K562 (cell line): ENCODE measurements around the gene SND1. TPM values are rescaled to one million over a fixed set of nuclear protein-coding genes. Genes with fewer than 3 reads are reported as not detected.

ENCODE experiments used
- ATAC-seq: fragments of 200-7000 bp; cut with Tn5 transposase; 3 replicates; pipeline ENCODE4 v1.9.1; 2020; ENCODE audit warnings: moderate library complexity
- BruUV-seq: library from RNA; stranded (reverse); fragments of 400-500 nt; replicated peaks from 2 replicates; lab custom pipeline; 2021; lab: Mats Ljungman, UMichigan
- CTCF ChIA-PET: fragments of 300-600 bp; formaldehyde crosslinking; extraction: SDS; loops from one replicate; lab custom pipeline; 2021; ENCODE audit warnings: low intra/inter-chr PET ratio; lab: Yijun Ruan, JAX
- POLR2A ChIA-PET: fragments of 300-600, 350-650 bp; sonication (Branson Sonifier 250); formaldehyde crosslinking; extraction: SDS; loops from one replicate; lab custom pipeline; 2021; ENCODE audit warnings: antibody characterized with exemption, inconsistent platforms; lab: Yijun Ruan, JAX
- DNase-seq, 4 experiments: peaks; one replicate each; pipeline versions ENCODE4 v3.0.0 to v3.0.0-alpha.2; 2011 to 2018; ENCODE audit warnings: low spot score in 3 of 4, mixed read lengths in 3 of 4; ENCODE audit errors: extremely low read depth in 1 of 4
- FAIRE-seq: peaks from 2 replicates; lab custom pipeline; 2011; peaks lifted over from hg19 to GRCh38; lab: Jason Lieb, UNC
- H2AFZ ChIP-seq: 2 replicates; pipeline ENCODE4 v1.6.0; 2011; ENCODE audit warnings: low read depth, low read length, control low read depth, inconsistent platforms
- H3K27ac ChIP-seq: fragments of 200-600 bp; 3 replicates; pipeline ENCODE4 v1.8.0; 2011; ENCODE audit warnings: low read depth, mild to moderate bottlenecking, control low read depth, inconsistent platforms, low read length, moderate library complexity, mixed read lengths; ENCODE audit errors: extremely low read depth
- H3K27me3 ChIP-seq, 2 experiments: fragments of 300-600 bp in 1 of 2; 2 replicates in 1 of 2; 3 replicates in 1 of 2; pipeline versions ENCODE4 v1.6.0 to v1.8.0; 2011; ENCODE audit warnings: inconsistent platforms in 2 of 2, low read length in 2 of 2, mild to moderate bottlenecking in 1 of 2, mixed read lengths in 1 of 2, moderate library complexity in 1 of 2; ENCODE audit not compliant: control insufficient read depth in 2 of 2, insufficient read depth in 2 of 2
- H3K36me3 ChIP-seq: fragments of 300-600 bp; 3 replicates; pipeline ENCODE4 v1.8.0; 2011; ENCODE audit warnings: mild to moderate bottlenecking, low read length, inconsistent platforms; ENCODE audit not compliant: control insufficient read depth, insufficient read depth
- H3K4me1 ChIP-seq, 2 experiments: fragments of 200-600 bp in 1 of 2; replicated peaks in 1 of 2; 2 replicates in 1 of 2; 3 replicates in 1 of 2; pipeline versions ENCODE4 v1.5.1 to v1.8.0; 2011; ENCODE audit warnings: inconsistent platforms in 2 of 2, low read length in 2 of 2, mild to moderate bottlenecking in 1 of 2, mixed read lengths in 1 of 2, moderate library complexity in 1 of 2; ENCODE audit not compliant: control insufficient read depth in 2 of 2, insufficient read depth in 2 of 2
- H3K4me2 ChIP-seq: 2 replicates; pipeline ENCODE4 v1.6.1; 2011; ENCODE audit warnings: low read length, control low read depth, inconsistent platforms, mixed read lengths; ENCODE audit not compliant: insufficient read depth
- H3K4me3 ChIP-seq: fragments of 200-600 bp; sonication (generic), shearing (Covaris generic); 2 replicates; pipeline ENCODE4 v1.5.1; 2016; ENCODE audit warnings: control low read depth, inconsistent platforms
- H3K79me2 ChIP-seq: fragments of 200-600 bp; 3 replicates; pipeline ENCODE4 v1.8.0; 2011; ENCODE audit warnings: low read length, inconsistent platforms; ENCODE audit not compliant: control insufficient read depth, insufficient read depth
- H3K9ac ChIP-seq, 2 experiments: 2 replicates each; pipeline versions ENCODE4 v1.6.0 to v1.6.1; 2011; ENCODE audit warnings: low read depth in 2 of 2, low read length in 2 of 2, control low read depth in 1 of 2, inconsistent platforms in 1 of 2, mild to moderate bottlenecking in 1 of 2, mixed read lengths in 1 of 2; ENCODE audit not compliant: insufficient read depth in 1 of 2
- H3K9me1 ChIP-seq: one replicate; pipeline ENCODE4 v1.6.0; 2011; ENCODE audit warnings: inconsistent platforms, mild to moderate bottlenecking, low read length, moderate library complexity; ENCODE audit not compliant: control insufficient read depth, insufficient read depth
- H3K9me3 ChIP-seq: replicated peaks from 2 replicates; pipeline ENCODE4 v1.5.1; 2011; ENCODE audit warnings: low read depth, low read length, inconsistent platforms; ENCODE audit not compliant: control insufficient read depth, insufficient read depth
- H4K20me1 ChIP-seq: replicated peaks from 2 replicates; pipeline ENCODE4 v1.6.1; 2011; ENCODE audit warnings: low read length, inconsistent platforms, mixed read lengths; ENCODE audit not compliant: control insufficient read depth, insufficient read depth
- CREM ChIP-seq: IDR thresholded peaks from 2 replicates; pipeline ENCODE4 v1.6.1; 2014; ENCODE audit warnings: antibody characterized with exemption, low read depth
- E2F1 ChIP-seq: sonication (generic); formaldehyde crosslinking; IDR thresholded peaks from 2 replicates; pipeline ENCODE4 v1.8.1; 2023; ENCODE audit warnings: mild to moderate bottlenecking, missing genetic modification reagents, moderate library complexity
- E2F8 ChIP-seq: fragments of 450-650 bp; IDR thresholded peaks from 2 replicates; pipeline ENCODE4 v1.7.1; 2018; ENCODE audit warnings: mild to moderate bottlenecking, low read depth; ENCODE audit not compliant: partially characterized antibody
- GABPB1 ChIP-seq: sonication (generic); formaldehyde crosslinking; IDR thresholded peaks from 2 replicates; pipeline ENCODE4 v1.8.0; 2022; ENCODE audit warnings: mild to moderate bottlenecking, missing genetic modification reagents
- HIVEP1 ChIP-seq: fragments of 250-450 bp; sonication (Bioruptor Pico); IDR thresholded peaks from 2 replicates; pipeline ENCODE4 v1.4.0; 2020; ENCODE audit warnings: mild to moderate bottlenecking
- MEF2A ChIP-seq: IDR thresholded peaks from 2 replicates; pipeline ENCODE4 v1.6.1; 2011; ENCODE audit warnings: low read depth, mild to moderate bottlenecking, low read length, moderate library complexity; ENCODE audit not compliant: control insufficient read depth
- SREBF2 ChIP-seq: sonication (generic); formaldehyde crosslinking; IDR thresholded peaks from 2 replicates; pipeline ENCODE4 v1.4.0; 2020; ENCODE audit warnings: mild to moderate bottlenecking, missing genetic modification reagents
- ZNF280A ChIP-seq: fragments of 450-650 bp; IDR thresholded peaks from 2 replicates; pipeline ENCODE4 v1.6.1; 2018; ENCODE audit warnings: mild to moderate bottlenecking, low read depth; ENCODE audit not compliant: partially characterized antibody
- ZNF57 ChIP-seq: fragments of 450-650 bp; formaldehyde crosslinking; IDR thresholded peaks from 2 replicates; pipeline ENCODE4 v1.4.0; 2020; ENCODE audit warnings: mild to moderate bottlenecking, moderate library complexity
- WGBS: fragments of 100-300 bp; shearing (Covaris generic); methylation state at CpG from one replicate; pipeline ENCODE4 v1.1.6; 2016; ENCODE audit warnings: low coverage, mixed read lengths; ENCODE audit not compliant: insufficient coverage; ENCODE audit errors: missing lambda C conversion rate; 5-methylcytosine and 5-hydroxymethylcytosine counted together
- in situ Hi-C: fragments of 300-500 bp; cut with MboI; formaldehyde crosslinking; loops from 4 replicates; pipeline ENCODE4 v1.15.0; 2018; ENCODE audit warnings: inconsistent platforms, mixed read lengths
- intact Hi-C: fragments of 100-400 bp; cut with micrococcal nuclease; formaldehyde crosslinking; loops from 2 replicates; pipeline ENCODE4 v1.14.2; 2022
- polyA plus RNA-seq, 8 experiments: library from polyadenylated mRNA; depleted of rRNA in 4 of 8; stranded (reverse) in 5 of 8; unstranded in 3 of 8; fragments of >200 nt; fragmentation: Nextera tagmentation in 2 of 8; fragmentation: Illumina TruSeq in 1 of 8; extraction: Ambion mirVana in 2 of 8; extraction: Trizol in 1 of 8; gene quantifications; 2 replicates each; pipeline versions ENCODE4 v1.2.1 to v1.2.3, GENCODE V29; 2011 to 2014; ENCODE audit warnings: inconsistent platforms in 1 of 8, missing spikeins in 1 of 8
- total RNA-seq, 7 experiments: library from RNA; depleted of rRNA in 6 of 7; stranded (reverse); fragments of >200 nt in 6 of 7; fragmentation: Illumina TruSeq in 2 of 7; extraction: Trizol in 2 of 7; gene quantifications; 2 replicates each; pipeline versions ENCODE4 v1.2.1 to v1.2.3, GENCODE V29; 2011 to 2021; ENCODE audit warnings: low replicate concordance in 1 of 7

The SND1 gene
- total and polyA plus RNA-seq, 9 of the 15 experiments (the other 6 are each of a cell fraction or from before 2014, with no cell fraction given) = 46.5 to 307 (median 191) TPM

- peaks cover 97% of the 10 kb centered on the region for H3K36me3 ChIP-seq
- peaks cover 13% of the 10 kb centered on the region; the same call in 1 of the 2 replicates for H4K20me1 ChIP-seq
- TF ChIP-seq SREBF2 (0 out of 2 replicates have a peak, but pooled peaks have one; percentile 65), ZNF280A (no peak)
- TF ChIP-seq, all 486 proteins: peak for 1
- in situ Hi-C loops = no loop called here
- H3K9ac ChIP-seq = no peak overlapping the region
- no peaks in the 10 kb centered on the region for H3K9me3 ChIP-seq
- H3K79me2 ChIP-seq = peaks cover 29% of the 10 kb centered on the region; the same call in 2 of the 3 replicates
- H3K27ac ChIP-seq = no peak overlapping the region; the same call in 2 of the 3 replicates
- no peak overlapping the region for H3K4me2 ChIP-seq
- no peaks in the 10 kb centered on the region for H3K27me3 ChIP-seq
- FAIRE-seq = no peak
- CTCF ChIA-PET = no interaction called here
- no TSS peak for BruUV-seq
- no peak overlapping the region for H3K4me3 ChIP-seq
- 93% methylated on average over 6 of the region's 6 CpGs for WGBS
- intact Hi-C loops = loop anchor here (10.0 kb wide), 1 partner anchor 223 kb away; no protein-coding TSS in a partner anchor
- H2AFZ ChIP-seq = no peak overlapping the region
- no peak for DNase-seq
- POLR2A ChIA-PET = no interaction called here
- no peaks in the 10 kb centered on the region for H3K4me1 ChIP-seq
- H3K9me1 ChIP-seq = no peaks in the 10 kb centered on the region
- ATAC-seq = no peak
Observed at GRCh38 chr7:127702052-127702652, 50.2 kb downstream of the SND1 start.

GRCh38 chr7:127702938-127703337, 50.9 kb downstream of the SND1 start:
- H3K36me3 ChIP-seq = peaks cover 97% of the 10 kb centered on the region
- no peaks in the 10 kb centered on the region for H3K4me1 ChIP-seq
- H3K27ac ChIP-seq = no peak overlapping the region
- FAIRE-seq = no peak
- peaks cover 22% of the 10 kb centered on the region; the same call in 2 of the 3 replicates for H3K79me2 ChIP-seq
- WGBS = 95% methylated on average over 7 of the region's 7 CpGs
- in situ Hi-C loops = no loop called here
- H2AFZ ChIP-seq = no peak overlapping the region
- CTCF ChIA-PET = interaction anchor here (1.0 kb wide), 1 partner anchor 15 kb away, joined by 3 read pairs; no protein-coding TSS in a partner anchor
- no peaks in the 10 kb centered on the region for H3K27me3 ChIP-seq
- POLR2A ChIA-PET = no interaction called here
- no peak for ATAC-seq
- intact Hi-C loops = loop anchor here (10.0 kb wide), 1 partner anchor 222 kb away; no protein-coding TSS in a partner anchor
- no peak overlapping the region for H3K4me3 ChIP-seq
- DNase-seq = no peak
- H3K9me3 ChIP-seq = no peaks in the 10 kb centered on the region
- no peak overlapping the region for H3K4me2 ChIP-seq
- no TSS peak for BruUV-seq
- peaks cover 8% of the 10 kb centered on the region; the same call in 1 of the 2 replicates for H4K20me1 ChIP-seq
- no peak overlapping the region for H3K9ac ChIP-seq
- no peaks in the 10 kb centered on the region for H3K9me1 ChIP-seq
- TF ChIP-seq E2F8 (no peak), E2F1 (CRISPR knock-in tag) (no peak), CREM (no peak), HIVEP1 (no peak), MEF2A (no peak), ZNF57 (no peak), GABPB1 (no peak)
